Measurements from ENCODE around the gene ADIPOR2. TPM values are rescaled to one million over a fixed set of nuclear protein-coding genes. Genes with fewer than 3 reads are reported as not detected.
A peak's percentile ranks its signal among the peaks of the same experiment; 100 is the strongest.
"Not testable (repeated sequence)": the region's sequence is repeated elsewhere in the genome, so short reads cannot be mapped to it uniquely, and the experiment has no call there.

Gene ADIPOR2
- total and polyA plus RNA-seq, 5 donors from 2014 or later = 1.8 to 26.3 (median 2.6) TPM

DNA sequence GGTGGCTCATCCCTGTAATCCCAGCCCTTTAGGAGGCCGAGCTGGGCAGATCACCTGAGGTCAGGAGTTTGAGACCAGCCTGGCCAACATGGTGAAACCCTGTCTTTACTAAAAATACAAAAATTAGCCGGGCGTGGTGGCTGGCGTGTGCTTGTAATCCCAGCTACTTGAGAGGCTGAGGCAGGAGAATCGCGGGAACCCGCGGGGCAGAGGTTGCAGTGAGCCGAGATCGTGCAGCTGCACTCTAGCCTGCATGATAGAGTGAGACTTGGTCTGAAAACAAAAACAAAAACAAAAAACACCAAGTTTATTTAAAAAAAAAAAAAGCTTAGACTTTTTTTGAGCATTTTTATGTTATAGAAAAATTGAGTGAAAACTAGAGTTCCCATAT is 40.8 kb downstream of the ADIPOR2 start:
- not testable (repeated sequence) for H3K9me3 Mint-ChIP-seq; ATAC-seq (ENCODE audit: low read depth in 2 of 2)

DNA sequence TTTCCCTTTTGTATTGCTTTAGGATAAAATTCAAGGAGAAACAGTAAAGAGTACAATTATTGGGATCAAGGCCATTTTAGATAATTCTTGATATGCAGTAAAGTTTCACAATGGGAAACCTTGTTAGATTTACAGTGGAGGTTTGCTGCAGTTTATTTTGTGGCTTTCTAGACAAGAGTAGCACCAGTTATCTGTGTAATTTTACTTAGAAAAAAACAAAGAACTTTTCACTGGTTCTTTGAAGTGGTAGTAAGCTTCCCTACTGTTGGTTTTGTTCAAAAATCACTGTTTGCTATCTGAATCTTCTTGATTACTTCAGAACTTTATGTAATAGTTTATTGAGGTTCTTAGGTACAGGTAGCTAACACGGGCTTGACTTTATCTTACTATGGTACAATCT is 42.0 kb downstream of the ADIPOR2 start:
- H3K9me3 ChIP-seq (ENCODE audit: control insufficient read depth in 2 of 2, low read length in 2 of 2) = no peaks in the 10 kb centered on the region
- no peak overlapping the region for H3K4me3 ChIP-seq (ENCODE audit: low read depth, low read length)
- no peaks in the 10 kb centered on the region for H3K27me3 ChIP-seq (ENCODE audit: control insufficient read depth, insufficient read depth, low read length)
- H3K27me3 Mint-ChIP-seq = no peaks in the 10 kb centered on the region
- peaks cover 36 to 58% (median 38%) of the 10 kb centered on the region in 4 donors for H3K4me1 Mint-ChIP-seq
- peak in 1 of 3 donors; percentile 4 for DNase-seq
- no peak for ATAC-seq (ENCODE audit: low read depth in 2 of 2)
- no peak overlapping the region for H3K4me3 Mint-ChIP-seq
- H3K36me3 Mint-ChIP-seq = peaks cover 6% of the 10 kb centered on the region
- H3K4me1 ChIP-seq (ENCODE audit: control insufficient read depth, insufficient read depth, low read length, poor library complexity, severe bottlenecking) = peaks cover 5% of the 10 kb centered on the region
- H3K36me3 ChIP-seq (ENCODE audit: control insufficient read depth, insufficient read depth, low read length) = no peaks in the 10 kb centered on the region
- peaks cover 0 to 2% (median 0%) of the 10 kb centered on the region in 7 donors for H3K9me3 Mint-ChIP-seq
- H3K27ac ChIP-seq (ENCODE audit: insufficient read depth, low read length, poor library complexity, severe bottlenecking) = no peak overlapping the region
- H3K27ac Mint-ChIP-seq = no peak overlapping the region

More for the DNA sequence above, 40.8 kb downstream of the ADIPOR2 start:
- not testable (repeated sequence) for H3K4me3 ChIP-seq (ENCODE audit: low read depth, low read length); H3K27me3 Mint-ChIP-seq; H3K36me3 ChIP-seq (ENCODE audit: control insufficient read depth, insufficient read depth, low read length); DNase-seq; H3K27ac ChIP-seq (ENCODE audit: insufficient read depth, low read length, poor library complexity, severe bottlenecking); H3K4me3 Mint-ChIP-seq; H3K9me3 ChIP-seq (ENCODE audit: control insufficient read depth in 2 of 2, low read length in 2 of 2); H3K27me3 ChIP-seq (ENCODE audit: control insufficient read depth, insufficient read depth, low read length); H3K27ac Mint-ChIP-seq; H3K4me1 ChIP-seq (ENCODE audit: control insufficient read depth, insufficient read depth, low read length, poor library complexity, severe bottlenecking)
- Mint-ChIP-seq H3K36me3 (peaks cover 15% of the 10 kb centered on the region), H3K4me1 (peaks cover 31 to 50% (median 32%) of the 10 kb centered on the region in 4 donors)

- not testable (repeated sequence) for H3K36me3 ChIP-seq (ENCODE audit: control insufficient read depth, insufficient read depth, low read length); H3K4me3 Mint-ChIP-seq; ATAC-seq (ENCODE audit: low read depth in 2 of 2); H3K9me3 Mint-ChIP-seq; H3K27me3 ChIP-seq (ENCODE audit: control insufficient read depth, insufficient read depth, low read length); H3K4me1 ChIP-seq (ENCODE audit: control insufficient read depth, insufficient read depth, low read length, poor library complexity, severe bottlenecking); H3K4me3 ChIP-seq (ENCODE audit: low read depth, low read length); H3K36me3 Mint-ChIP-seq; H3K27me3 Mint-ChIP-seq; DNase-seq; H3K9me3 ChIP-seq (ENCODE audit: control insufficient read depth in 2 of 2, low read length in 2 of 2); H3K27ac ChIP-seq (ENCODE audit: insufficient read depth, low read length, poor library complexity, severe bottlenecking)
- Mint-ChIP-seq H3K27ac (peak overlapping the region in 1 of 3 donors; percentile 69), H3K4me1 (peaks cover 38 to 62% (median 41%) of the 10 kb centered on the region in 4 donors)
Observed at GRCh38 chr12:1733712-1734111, 42.8 kb downstream of the ADIPOR2 start.

- H3K9me3 Mint-ChIP-seq = peaks cover 0 to 2% (median 0%) of the 10 kb centered on the region in 7 donors
- ATAC-seq (ENCODE audit: low read depth in 2 of 2) = no peak
- Histone ChIP-seq H3K4me1 (ENCODE audit: control insufficient read depth, insufficient read depth, low read length, poor library complexity, severe bottlenecking) (peaks cover 12% of the 10 kb centered on the region), H3K4me3 (ENCODE audit: low read depth, low read length) (no peak overlapping the region), H3K27me3 (ENCODE audit: control insufficient read depth, insufficient read depth, low read length) (no peaks in the 10 kb centered on the region), H3K36me3 (ENCODE audit: control insufficient read depth, insufficient read depth, low read length) (no peaks in the 10 kb centered on the region), H3K9me3 (ENCODE audit: control insufficient read depth in 2 of 2, low read length in 2 of 2) (no peaks in the 10 kb centered on the region), H3K27ac (ENCODE audit: insufficient read depth, low read length, poor library complexity, severe bottlenecking) (no peak overlapping the region)
- no peak overlapping the region for H3K4me3 Mint-ChIP-seq
- H3K36me3 Mint-ChIP-seq = no peaks in the 10 kb centered on the region
- no peak for DNase-seq
- H3K27me3 Mint-ChIP-seq = no peaks in the 10 kb centered on the region
- H3K4me1 Mint-ChIP-seq = peaks cover 43 to 77% (median 47%) of the 10 kb centered on the region in 4 donors
- H3K27ac Mint-ChIP-seq = peak overlapping the region in 2 of 3 donors; percentile 21 to 40
Observed at GRCh38 chr12:1737652-1738286, 46.9 kb downstream of the ADIPOR2 start.

GRCh38 chr12:1738446-1738845 is 47.6 kb downstream of the ADIPOR2 start:
- H3K4me3 Mint-ChIP-seq = no peak overlapping the region

DNA sequence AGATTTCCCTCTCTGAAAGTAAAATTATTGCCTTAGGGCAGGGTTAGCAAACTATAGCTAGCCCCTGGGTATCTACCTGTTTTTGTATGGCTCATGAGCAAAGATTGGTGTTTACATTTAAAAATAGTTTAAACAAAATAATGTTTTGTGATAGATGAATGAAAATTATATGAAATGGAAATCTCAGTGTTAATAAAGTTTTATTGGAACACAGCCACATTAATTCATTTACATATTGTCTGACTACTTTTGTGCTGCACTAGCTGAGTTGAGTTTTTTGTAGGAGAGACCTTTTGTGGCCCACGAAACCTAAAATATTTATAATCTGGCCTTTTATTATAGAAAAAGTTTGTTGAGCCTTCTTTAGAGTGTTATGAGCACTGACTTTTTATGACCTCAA is 48.5 kb downstream of the ADIPOR2 start:
- Mint-ChIP-seq H3K9me3 (peaks cover 0 to 2% (median 0%) of the 10 kb centered on the region in 7 donors), H3K4me1 (peaks cover 40 to 71% (median 42%) of the 10 kb centered on the region in 4 donors), H3K4me3 (no peak overlapping the region), H3K27ac (no peak overlapping the region), H3K27me3 (no peaks in the 10 kb centered on the region), H3K36me3 (no peaks in the 10 kb centered on the region)
- DNase-seq = no peak
- Histone ChIP-seq H3K4me3 (ENCODE audit: low read depth, low read length) (no peak overlapping the region), H3K9me3 (ENCODE audit: control insufficient read depth in 2 of 2, low read length in 2 of 2) (no peaks in the 10 kb centered on the region), H3K27me3 (ENCODE audit: control insufficient read depth, insufficient read depth, low read length) (no peaks in the 10 kb centered on the region), H3K4me1 (ENCODE audit: control insufficient read depth, insufficient read depth, low read length, poor library complexity, severe bottlenecking) (peaks cover 9% of the 10 kb centered on the region), H3K36me3 (ENCODE audit: control insufficient read depth, insufficient read depth, low read length) (no peaks in the 10 kb centered on the region), H3K27ac (ENCODE audit: insufficient read depth, low read length, poor library complexity, severe bottlenecking) (no peak overlapping the region)
- ATAC-seq (ENCODE audit: low read depth in 2 of 2) = no peak

More at GRCh38 chr12:1738446-1738845, 47.6 kb downstream of the ADIPOR2 start:
- Mint-ChIP-seq H3K27ac (no peak overlapping the region), H3K27me3 (no peaks in the 10 kb centered on the region), H3K36me3 (no peaks in the 10 kb centered on the region), H3K9me3 (peaks cover 0 to 2% (median 0%) of the 10 kb centered on the region in 7 donors), H3K4me1 (peaks cover 40 to 75% (median 42%) of the 10 kb centered on the region in 4 donors)
- Histone ChIP-seq H3K4me1 (ENCODE audit: control insufficient read depth, insufficient read depth, low read length, poor library complexity, severe bottlenecking) (peaks cover 9% of the 10 kb centered on the region), H3K4me3 (ENCODE audit: low read depth, low read length) (no peak overlapping the region), H3K9me3 (ENCODE audit: control insufficient read depth in 2 of 2, low read length in 2 of 2) (no peaks in the 10 kb centered on the region), H3K36me3 (ENCODE audit: control insufficient read depth, insufficient read depth, low read length) (no peaks in the 10 kb centered on the region), H3K27ac (ENCODE audit: insufficient read depth, low read length, poor library complexity, severe bottlenecking) (no peak overlapping the region), H3K27me3 (ENCODE audit: control insufficient read depth, insufficient read depth, low read length) (no peaks in the 10 kb centered on the region)
- ATAC-seq (ENCODE audit: low read depth in 2 of 2) = no peak
- DNase-seq = no peak

DNA sequence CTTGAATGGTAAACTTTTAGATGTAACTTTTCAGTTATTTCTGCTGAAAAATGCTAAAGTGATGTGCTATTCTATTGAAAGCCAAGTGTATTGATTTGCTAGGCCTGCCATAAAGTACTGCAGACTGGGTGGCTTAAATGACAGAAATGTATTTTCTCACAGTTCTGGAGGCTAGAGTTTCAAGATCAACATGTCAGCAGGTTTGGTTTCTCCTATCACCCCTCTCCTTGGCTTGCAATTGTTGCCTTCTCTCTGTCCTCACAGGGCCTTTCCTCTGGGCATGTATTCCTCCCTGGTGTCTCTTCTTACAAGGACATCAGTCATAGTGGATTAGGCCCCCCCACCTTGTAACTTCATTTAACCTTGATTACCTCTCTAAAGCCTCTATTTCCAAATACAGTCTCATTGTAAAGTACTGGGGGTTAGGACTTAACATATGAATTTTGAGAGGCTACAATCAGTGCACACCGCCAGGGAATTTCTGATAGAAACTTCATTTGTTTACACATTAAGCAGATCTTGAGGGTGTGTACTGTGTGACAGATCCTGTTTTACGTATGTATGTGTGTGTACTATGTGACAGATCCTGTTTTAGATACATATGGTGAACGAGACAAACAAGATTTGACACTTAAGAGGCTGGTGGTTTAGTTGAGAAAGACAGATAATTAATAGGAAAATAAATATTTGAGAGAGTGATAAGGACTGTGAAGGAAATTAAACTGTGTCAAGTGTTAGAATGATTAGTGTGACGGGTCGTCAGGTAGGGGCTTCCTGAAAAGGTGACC is 49.5 kb downstream of the ADIPOR2 start:
- Mint-ChIP-seq H3K27ac (peak overlapping the region; percentile 10 to 70 (median 68)), H3K27me3 (no peaks in the 10 kb centered on the region), H3K4me3 (peak overlapping the region in 1 of 4 donors; percentile 42), H3K36me3 (no peaks in the 10 kb centered on the region), H3K4me1 (peaks cover 37 to 67% (median 43%) of the 10 kb centered on the region in 4 donors), H3K9me3 (peaks cover 0 to 2% (median 0%) of the 10 kb centered on the region in 7 donors)
- Histone ChIP-seq H3K9me3 (ENCODE audit: control insufficient read depth in 2 of 2, low read length in 2 of 2) (no peaks in the 10 kb centered on the region), H3K27me3 (ENCODE audit: control insufficient read depth, insufficient read depth, low read length) (no peaks in the 10 kb centered on the region), H3K27ac (ENCODE audit: insufficient read depth, low read length, poor library complexity, severe bottlenecking) (no peak overlapping the region), H3K4me3 (ENCODE audit: low read depth, low read length) (no peak overlapping the region), H3K36me3 (ENCODE audit: control insufficient read depth, insufficient read depth, low read length) (no peaks in the 10 kb centered on the region), H3K4me1 (ENCODE audit: control insufficient read depth, insufficient read depth, low read length, poor library complexity, severe bottlenecking) (peaks cover 9% of the 10 kb centered on the region)
- DNase-seq (no peak), ATAC-seq (ENCODE audit: low read depth in 2 of 2) (no peak)

Data from CD4-positive, CD25-positive, alpha-beta regulatory T cell (primary cell).